ENCODE data around the gene PRKN.

DNA sequence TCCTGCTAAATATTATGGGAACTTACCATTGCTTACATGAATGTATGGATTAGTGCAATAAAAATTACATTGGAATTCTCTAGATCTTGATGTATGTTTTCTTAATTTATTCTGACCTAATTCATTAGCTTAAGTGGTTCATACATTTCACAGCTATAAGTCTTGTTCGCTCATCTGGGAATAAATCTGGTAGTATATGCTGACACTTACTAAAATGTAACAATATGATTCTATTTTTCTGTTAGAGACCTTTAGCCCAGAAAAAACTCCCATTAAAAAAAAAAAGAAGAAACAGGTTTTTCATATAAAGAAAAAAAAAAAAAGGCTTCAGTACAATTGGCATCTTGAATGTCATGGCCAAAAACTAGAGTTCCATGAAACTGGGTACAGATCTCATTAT is 1059.6 kb downstream of the PRKN start:
- TF ChIP-seq POLR2AphosphoS5 (IDR thresholded peaks at IDR 0.05): no peak
- TF ChIP-seq, protein P1, sequence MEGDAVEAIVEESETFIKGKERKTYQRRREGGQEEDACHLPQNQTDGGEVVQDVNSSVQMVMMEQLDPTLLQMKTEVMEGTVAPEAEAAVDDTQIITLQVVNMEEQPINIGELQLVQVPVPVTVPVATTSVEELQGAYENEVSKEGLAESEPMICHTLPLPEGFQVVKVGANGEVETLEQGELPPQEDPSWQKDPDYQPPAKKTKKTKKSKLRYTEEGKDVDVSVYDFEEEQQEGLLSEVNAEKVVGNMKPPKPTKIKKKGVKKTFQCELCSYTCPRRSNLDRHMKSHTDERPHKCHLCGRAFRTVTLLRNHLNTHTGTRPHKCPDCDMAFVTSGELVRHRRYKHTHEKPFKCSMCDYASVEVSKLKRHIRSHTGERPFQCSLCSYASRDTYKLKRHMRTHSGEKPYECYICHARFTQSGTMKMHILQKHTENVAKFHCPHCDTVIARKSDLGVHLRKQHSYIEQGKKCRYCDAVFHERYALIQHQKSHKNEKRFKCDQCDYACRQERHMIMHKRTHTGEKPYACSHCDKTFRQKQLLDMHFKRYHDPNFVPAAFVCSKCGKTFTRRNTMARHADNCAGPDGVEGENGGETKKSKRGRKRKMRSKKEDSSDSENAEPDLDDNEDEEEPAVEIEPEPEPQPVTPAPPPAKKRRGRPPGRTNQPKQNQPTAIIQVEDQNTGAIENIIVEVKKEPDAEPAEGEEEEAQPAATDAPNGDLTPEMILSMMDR (IDR thresholded peaks at IDR 0.05 in 8 of 11, conservative IDR thresholded peaks at IDR 0.05 in 3 of 11): no peak
- TF ChIP-seq POLR2A (IDR thresholded peaks at IDR 0.05): no peak
